ENCODE results near the gene GEMIN4.
"Not testable (repeated sequence)": the region's sequence is repeated elsewhere in the genome, so short reads cannot be mapped to it uniquely, and the experiment has no call there.

GEMIN4 gene

DNA sequence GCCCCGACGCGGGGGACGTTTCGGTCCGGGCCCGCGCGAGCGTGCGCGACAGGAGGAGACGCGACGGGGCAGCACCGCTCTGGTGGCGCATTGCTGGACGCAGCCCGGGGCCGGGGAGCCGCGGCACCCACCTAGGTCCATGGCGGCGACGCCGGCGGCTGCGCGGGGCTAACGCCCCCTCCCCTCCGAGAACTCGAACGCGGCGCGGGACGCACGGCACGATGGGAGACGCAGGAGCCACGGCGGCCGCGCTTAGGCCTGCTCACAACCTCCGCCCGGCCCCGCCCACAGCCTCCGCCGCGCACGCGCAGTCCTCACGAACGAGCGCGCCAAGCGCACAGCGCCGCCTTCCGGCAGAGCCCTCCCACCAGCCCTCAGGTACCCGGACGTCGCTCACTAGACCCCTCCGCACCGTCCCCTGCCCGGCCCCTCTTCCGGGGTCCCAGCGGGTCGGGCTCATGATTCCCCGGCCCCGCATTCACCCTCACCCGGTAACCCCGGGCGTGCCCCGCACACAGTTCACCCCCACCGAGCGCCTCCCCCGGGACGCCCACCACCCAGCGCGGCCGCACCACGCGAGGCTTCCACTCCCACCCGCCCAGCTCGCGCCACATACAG is at the start of gene GEMIN4:
Gene GEMIN4 (minus strand): TSS at position 263 of the 618 bp plus-strand sequence. CDS start 122 bp downstream, at position 141.
- peak; percentile 99 for DNase-seq

DNA sequence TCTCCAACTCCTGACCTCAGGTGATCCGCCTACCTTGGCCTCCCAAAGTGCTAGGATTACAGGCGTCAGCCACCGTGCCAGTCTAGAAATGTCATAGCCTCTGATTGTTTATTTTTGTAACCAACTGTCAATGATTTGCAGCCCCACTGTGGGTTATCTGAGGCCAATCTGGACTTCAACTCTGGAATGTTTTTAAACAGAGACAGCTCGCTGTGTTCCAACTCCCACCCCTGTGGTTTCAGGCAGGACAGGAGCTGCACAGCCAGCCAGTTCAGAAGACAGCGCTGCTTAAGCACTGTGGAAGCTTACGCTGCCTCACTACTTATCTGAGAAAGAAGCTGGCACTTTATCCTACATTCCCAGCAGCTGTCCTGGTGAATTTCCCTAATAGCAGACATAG is 49.6 kb upstream of the GEMIN4 start:
- no peak for DNase-seq

DNA sequence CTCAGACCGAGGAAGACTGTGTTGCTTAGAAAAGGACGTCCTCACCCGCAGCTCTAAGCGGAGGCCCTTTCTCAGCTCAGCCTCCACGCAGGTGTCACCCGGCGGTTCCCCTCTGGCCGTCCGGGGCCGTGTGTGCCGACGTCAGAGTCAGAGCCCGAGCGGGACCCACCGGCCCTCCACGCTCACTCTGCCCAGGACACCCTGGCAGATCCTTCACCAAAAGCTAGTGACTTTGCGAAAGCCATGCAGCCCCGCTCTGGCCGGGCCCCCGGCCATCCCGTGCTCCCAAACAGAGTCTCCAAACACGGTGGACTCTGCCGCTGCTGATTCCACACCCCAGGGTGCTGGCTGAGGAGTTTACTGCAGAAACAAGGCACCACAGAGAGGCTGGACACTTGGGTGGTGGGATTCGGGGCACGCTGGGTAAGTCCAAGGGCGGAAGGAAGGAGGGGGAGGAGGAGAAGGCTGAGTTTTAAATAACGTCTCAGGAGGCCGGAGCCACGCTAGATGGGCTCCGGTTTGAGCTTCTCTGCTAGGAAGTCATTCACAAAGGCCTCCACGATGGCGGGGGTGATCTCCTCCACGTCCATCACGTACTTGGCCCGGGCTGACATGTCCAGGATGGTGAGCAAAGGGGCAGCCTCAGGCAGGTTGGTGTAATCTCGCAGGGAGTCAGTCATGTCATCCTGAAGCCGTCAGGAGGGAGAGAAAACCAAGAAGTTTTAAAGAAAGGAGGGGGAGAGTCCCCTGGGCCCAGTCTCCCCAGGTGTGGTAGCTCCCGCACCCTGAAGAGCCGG is 48.6 kb upstream of the GEMIN4 start:
- DNase-seq: no peak

- DNase-seq: no peak
Measured at GRCh38 chr17:799261-799660, 47.2 kb upstream of the GEMIN4 start.

DNA sequence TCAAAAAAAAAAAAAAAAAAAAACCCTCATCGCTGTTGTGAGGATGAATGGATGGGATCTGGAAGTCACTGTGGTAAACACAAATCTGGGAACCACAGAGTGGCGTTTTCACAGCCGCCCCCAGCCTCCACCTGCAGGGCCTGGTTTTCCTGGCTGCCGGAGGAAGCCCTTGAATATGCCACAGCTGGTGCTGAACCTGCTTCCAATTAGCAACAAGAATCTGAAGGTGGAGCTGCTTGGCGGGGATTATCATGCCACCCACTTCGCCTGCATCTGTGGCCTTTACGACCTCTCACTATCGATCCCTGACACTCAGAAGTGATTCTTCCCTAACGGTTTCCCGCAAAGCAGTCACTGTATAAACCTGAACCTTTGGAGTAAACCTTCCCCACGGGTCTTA is 46.2 kb upstream of the GEMIN4 start:
- no peak for DNase-seq

DNA sequence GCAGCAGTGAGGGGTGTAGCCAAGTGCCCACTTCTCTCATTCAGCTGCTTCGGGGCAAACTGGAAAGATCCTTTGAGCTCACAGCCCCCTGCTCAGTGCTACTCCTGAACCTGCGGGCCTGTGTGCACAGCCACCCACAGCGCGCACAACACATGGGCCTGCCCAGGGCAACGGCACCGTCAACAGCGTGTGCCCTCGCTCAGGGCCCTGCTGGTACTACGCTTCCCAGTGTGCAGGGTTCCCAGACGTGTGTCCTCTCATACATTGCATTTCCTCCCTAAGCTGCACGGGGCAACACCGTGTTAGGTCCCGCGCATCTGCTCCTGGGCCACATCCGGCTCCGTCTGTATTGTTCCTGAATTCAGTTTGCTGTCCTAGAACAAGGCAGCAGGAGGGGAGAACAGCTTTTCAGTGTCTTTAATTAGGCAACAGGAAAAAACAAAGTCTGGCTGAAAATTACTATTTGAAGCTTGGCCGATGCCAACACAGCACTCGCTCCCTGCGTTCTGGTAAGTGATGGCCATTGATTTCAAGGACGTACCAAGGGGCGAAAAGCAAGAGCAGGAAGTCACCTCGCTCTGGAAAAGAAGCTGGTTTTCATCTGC is 45.3 kb upstream of the GEMIN4 start:
- no peak for DNase-seq

GRCh38 chr17:796609-797008 is 44.5 kb upstream of the GEMIN4 start:
- no peak for DNase-seq

- DNase-seq: no peak
Measured at GRCh38 chr17:795721-796120, 43.7 kb upstream of the GEMIN4 start.

- DNase-seq: no peak
Measured at GRCh38 chr17:795276-795675, 43.2 kb upstream of the GEMIN4 start.

GRCh38 chr17:794876-795275 is 42.8 kb upstream of the GEMIN4 start:
- peak; percentile 57 for DNase-seq

DNA sequence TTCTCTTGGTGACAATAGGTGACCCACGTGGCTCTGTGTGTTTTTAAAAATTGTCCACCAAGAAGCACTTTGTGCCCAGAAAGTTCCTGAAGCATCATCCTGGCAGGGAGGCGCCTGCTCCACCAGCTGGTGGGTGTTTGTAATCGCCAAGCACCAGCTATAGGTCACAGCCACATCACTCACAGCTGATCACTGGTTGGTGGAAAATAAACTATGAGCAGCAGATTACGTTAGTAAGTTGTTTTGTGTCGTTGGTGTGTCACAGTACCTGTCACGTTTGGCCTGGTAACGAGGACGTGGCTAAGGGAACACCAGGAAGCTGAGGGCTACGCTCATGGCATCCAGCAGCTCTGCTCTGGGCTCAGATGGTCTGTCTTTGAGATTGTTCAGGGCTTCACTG is 40.2 kb upstream of the GEMIN4 start:
- DNase-seq: no peak

GRCh38 chr17:791829-792228 is 39.8 kb upstream of the GEMIN4 start:
- no peak for DNase-seq

DNA sequence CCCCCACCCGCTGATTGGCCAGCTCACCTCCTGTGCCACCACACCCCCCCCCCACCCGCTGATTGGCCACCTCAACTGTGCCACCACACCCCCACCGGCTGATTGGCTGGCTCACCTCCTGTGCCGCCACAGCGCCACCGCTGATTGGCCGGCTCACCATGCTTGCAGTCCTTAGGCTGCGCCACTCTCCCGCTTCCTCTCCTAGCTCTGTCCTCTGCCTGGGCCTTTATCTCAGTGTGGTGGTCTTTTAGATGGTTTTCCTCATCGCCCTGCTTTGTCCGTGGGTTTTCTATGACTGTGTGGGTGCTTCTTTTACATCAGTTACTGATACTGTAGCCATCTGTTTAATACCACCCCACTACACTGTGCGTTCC is 38.8 kb upstream of the GEMIN4 start:
- DNase-seq: not testable (repeated sequence)

DNA sequence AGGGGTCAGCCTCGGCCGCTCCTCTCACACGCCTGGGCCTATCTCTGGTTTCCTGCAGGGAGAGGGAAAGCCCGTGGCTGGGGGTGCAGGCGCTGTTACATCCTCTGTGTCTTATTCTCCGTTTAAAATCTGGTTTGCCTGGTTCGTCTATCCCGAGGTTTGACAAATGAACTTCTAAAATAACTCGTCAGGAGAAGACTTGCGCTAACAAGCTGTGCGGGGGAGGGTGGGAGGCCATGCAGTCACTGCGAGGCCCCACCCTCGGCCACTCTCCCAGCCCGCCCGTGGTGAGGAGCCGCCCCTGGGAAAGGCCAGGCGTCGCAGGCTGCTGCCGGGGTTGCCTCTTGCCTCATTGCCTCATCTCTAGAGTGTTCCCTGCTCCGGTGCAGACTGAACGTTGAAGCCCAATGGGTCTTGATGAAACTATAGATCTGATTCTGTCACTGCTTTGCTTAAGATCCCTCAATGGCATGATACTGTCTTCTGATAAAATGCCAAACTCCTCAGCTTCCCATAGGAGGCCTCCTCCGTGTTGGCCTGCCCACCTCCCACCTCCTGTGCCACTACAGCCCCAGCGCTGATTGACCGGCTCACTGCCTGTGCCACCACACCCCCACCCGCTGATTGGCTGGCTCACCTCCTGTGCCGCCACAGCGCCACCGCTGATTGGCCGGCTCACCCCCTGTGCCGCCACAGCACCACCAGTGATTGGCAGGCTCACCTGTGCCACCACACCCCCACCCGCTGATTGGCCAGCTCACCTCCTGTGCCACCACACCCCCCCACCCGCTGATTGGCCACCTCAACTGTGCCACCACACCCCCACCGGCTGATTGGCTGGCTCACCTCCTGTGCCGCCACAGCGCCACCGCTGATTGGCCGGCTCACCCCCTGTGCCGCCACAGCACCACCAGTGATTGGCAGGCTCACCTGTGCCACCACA is 38.1 kb upstream of the GEMIN4 start:
- DNase-seq: not testable (repeated sequence)

- DNase-seq: no peak
Measured at GRCh38 chr17:789160-789840, 37.2 kb upstream of the GEMIN4 start.

DNA sequence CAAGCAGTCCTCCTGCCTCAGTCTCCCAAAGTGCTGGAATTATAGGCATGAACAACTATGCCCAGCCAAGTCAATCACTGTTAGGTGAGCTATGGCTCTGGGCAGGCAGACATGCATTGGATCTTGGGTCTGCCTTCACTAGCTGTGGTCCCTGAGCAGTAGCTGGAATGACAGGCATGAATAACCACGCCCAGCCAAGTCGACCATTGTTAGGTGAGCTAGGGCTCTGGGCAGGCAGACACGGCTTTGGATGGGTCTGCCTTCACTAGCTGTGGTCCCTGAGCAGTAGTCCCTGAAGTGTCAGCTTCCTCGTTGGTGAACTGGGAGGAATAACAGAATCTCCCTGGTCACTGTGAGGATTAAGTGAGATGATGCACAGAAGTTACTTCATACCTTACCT is 36.5 kb upstream of the GEMIN4 start:
- no peak for DNase-seq

DNA sequence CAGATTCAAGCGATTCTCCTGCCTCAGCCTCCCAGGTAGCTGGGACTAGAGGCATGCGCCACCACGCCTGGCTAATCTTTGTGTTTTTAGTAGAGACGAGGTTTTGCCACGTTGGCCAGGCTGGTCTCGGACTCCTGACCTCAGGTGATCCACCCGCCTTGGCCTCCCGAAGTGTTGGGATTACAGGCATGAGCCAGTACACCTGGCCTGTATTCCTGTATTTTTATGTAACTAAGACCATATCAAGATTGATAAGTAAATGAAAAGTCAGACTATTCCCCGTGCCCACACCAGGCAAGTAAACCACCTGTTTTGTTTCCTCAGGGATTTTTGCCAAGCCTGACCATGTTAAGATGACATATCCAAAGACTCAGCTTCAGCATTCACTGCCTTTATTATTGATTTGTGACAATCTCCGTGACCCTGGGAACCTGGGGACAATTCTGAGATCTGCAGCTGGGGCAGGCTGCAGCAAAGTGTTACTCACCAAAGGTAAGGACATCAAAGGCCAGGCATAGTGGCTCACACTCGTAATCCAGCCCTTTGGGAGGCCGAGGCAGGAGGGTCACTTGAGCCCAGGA is 35.7 kb upstream of the GEMIN4 start:
- no peak for DNase-seq

DNA sequence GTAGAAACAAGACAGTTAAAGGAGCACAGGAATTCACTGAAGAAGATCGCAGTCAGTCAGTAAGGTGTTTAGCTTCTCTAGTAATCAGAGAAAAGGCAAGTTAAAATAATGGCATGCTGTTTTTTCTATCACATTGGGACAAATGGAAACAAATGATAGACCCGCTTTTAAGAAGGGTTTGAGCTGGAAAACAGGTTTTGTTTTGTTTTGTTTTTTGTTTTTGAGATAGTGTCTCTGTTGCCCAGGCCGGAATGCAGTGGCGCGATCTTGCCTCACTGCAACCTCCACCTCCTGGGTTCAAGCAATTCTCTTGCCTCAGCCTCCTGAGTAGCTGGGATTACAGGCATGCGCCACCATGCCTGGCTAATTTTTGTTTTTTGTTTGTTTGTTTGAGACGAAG is 33.8 kb upstream of the GEMIN4 start:
- not testable (repeated sequence) for DNase-seq

DNA sequence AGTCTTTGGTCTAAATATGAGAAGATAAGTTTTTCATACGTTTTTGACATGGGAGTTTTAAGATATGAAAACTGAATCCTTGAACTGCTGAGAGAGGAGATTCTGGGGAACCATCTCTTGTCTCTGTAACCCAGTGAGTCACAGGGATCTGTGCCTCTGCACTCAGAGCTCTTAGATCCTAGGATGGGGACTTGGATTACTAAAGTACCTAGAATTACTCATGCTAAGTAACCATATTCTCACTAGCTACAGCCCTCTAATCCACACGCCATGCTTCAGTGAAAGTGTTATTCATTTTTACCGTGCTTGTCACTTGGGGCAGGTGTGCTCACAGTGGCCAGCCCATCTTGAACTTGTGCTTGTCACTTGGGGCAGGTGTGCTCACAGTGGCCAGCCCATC is 32.1 kb upstream of the GEMIN4 start:
- no peak for DNase-seq

- peak; percentile 94 for DNase-seq
Measured at GRCh38 chr17:781805-782731, 30.0 kb upstream of the GEMIN4 start, which contains the start of the genes GLOD4 and MRM3. Gene GLOD4 (minus strand): TSS chr17:782280. CDS start chr17:782255, 25 bp downstream. Gene MRM3 (plus strand): TSS chr17:782353. CDS start chr17:782379, 26 bp downstream.

DNA sequence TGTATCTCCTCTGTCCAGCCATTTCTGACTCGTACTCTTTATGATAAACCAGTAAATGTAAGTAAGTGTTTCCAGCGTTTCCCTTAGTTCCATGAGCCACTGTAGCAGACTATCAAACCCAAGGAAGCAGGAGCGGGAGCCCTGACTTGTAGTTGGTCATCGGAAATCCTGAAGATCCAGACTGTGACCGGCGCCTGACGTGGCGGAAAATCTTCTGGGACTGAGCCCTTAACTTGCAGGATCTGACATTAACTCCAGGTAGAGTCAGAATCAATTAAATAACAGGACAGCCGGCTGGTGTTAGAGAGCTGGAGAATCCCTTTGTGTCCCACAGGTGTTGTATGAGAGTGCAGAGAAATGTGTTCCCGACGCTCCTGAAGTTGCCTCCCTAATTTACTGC is 26.0 kb upstream of the GEMIN4 start:
- DNase-seq: no peak

Measured in CD4-positive, alpha-beta T cell treated with Interleukin-17A for 4 hours (primary cell).